ENCODE results near the gene OTUB2.

OTUB2 gene

DNA sequence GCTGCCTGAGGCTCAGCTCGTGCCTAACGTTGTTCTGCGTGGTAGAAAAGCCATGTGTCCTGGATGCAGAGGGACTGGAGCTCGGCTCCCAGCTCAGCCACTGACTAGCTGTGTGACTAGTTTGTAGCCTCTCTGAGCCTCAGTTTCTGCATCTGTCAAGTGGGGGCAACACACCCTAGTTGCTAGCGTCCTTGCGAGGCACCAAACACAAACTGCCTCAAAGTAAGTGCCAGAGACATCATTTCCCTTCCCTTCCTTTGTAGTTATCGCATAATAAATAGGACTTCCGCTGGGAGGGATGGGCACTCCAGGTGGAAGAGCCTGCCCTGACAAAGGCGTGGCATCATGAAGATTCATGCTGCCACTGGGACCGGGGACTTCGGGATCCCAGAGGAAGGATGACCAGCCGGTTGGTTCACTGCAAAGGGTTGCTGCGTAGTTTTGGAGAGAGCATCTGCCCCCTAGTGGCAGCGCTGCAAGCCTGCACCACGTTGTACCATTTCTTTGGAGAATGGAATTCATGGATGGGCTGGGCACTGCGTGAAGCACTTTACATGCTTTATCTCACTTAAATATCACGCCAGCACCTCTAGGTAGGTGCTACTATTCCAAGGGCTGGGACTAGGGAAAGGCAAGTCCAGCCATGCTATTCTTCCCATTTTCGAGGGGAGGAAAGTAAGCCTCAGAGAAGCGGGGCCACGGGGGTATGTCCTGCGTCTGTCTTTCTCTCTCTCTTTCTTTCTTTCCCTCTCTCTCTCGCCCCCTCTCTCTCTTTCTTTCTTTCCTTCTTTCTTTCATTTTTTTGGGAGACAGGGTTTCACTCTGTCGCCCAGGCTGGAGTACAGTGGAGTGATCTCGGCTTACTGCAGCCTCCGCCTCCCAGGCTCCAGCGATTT lies 24.4 kb upstream of the OTUB2 start:
- H3K27ac ChIP-seq: no peak overlapping the region
- no peak for TF ChIP-seq ZFX (IDR thresholded peaks at IDR 0.05)
- peak; percentile 97 for TF ChIP-seq CTCF (conservative IDR thresholded peaks at IDR 0.05)

- TF ChIP-seq CTCF (conservative IDR thresholded peaks at IDR 0.05) (no peak), ZFX (IDR thresholded peaks at IDR 0.05) (no peak)
- H3K27ac ChIP-seq: no peak overlapping the region
These were observed 22.7 kb upstream of the OTUB2 start for GRCh38 chr14:94003397-94003796.

- TF ChIP-seq CTCF (conservative IDR thresholded peaks at IDR 0.05): no peak
- TF ChIP-seq ZFX (IDR thresholded peaks at IDR 0.05): no peak
These were observed 22.1 kb upstream of the OTUB2 start for GRCh38 chr14:94004015-94004414.

DNA sequence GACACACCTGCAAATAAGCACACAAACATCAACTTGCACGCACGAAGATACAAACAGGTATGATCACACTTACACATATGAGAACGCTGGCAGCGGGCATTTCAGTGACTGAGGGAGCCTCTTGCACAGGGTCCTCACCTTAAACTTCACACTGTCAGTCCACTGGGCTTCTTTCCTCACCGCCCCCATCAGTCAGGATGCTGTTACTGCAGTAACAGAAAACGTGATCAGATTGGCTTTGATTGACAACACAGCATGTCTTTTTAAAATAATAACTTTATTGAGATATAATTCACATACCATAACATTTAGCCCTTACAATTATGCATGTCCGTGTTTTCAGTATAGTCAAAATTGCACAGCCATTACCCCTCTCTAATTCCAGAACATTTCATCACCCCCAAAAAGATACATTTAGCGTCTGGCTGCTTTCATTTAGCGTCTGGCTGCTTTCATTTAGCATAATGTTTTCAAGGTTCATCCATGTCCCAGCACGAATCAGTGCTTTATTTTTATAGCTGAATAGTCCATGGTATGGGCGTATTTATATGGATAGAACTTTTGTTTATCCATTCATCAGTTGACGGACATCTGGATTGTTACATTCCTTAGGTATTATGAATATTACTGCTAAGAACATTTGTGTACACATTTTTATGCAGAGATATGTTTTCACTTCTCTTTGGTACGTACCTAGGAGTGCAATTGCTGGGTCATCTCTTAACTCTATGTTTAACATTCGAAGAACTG lies 20.6 kb upstream of the OTUB2 start:
- no peak overlapping the region for H3K27ac ChIP-seq
- TF ChIP-seq CTCF (conservative IDR thresholded peaks at IDR 0.05) (peak; percentile 64), ZFX (IDR thresholded peaks at IDR 0.05) (no peak)

More at GRCh38 chr14:94004015-94004414, 22.1 kb upstream of the OTUB2 start:
- no peak overlapping the region for H3K27ac ChIP-seq

GRCh38 chr14:94008234-94008633 lies 17.9 kb upstream of the OTUB2 start:
- TF ChIP-seq CTCF (conservative IDR thresholded peaks at IDR 0.05): no peak
- no peak for TF ChIP-seq ZFX (IDR thresholded peaks at IDR 0.05)
- H3K27ac ChIP-seq: no peak overlapping the region

GRCh38 chr14:94009767-94010166 lies 16.4 kb upstream of the OTUB2 start:
- H3K27ac ChIP-seq: no peak overlapping the region
- TF ChIP-seq CTCF (conservative IDR thresholded peaks at IDR 0.05) (no peak), ZFX (IDR thresholded peaks at IDR 0.05) (no peak)

DNA sequence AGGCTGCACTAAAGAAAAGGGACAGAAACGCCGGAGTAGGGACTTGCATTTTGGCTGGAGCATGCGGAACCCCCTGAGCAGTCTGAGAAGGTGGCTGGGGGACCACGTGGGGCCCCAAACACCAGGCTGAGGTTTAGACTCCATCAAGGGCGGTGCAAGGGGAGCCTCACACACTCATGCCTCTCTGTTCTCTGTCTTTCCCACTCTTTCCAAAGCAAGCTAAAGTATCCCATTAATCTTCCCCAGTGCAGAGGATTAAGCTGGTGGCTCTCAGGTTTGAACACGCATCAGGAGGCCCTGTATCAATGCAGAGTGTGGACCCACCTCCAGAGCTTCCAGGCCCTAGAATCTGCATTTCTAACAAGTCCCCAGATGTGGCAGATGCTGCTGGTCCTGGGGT lies 15.5 kb upstream of the OTUB2 start:
- no peak overlapping the region for H3K27ac ChIP-seq
- TF ChIP-seq CTCF (conservative IDR thresholded peaks at IDR 0.05): no peak

All from C4-2B (cell line).